Esophagus squamous epithelium (tissue), 4 donors: ENCODE data around the gene SNPH.

Source experiments
- POLR2A ChIP-seq, 4 donors: fragments of 450-650 bp; IDR thresholded peaks; one replicate each; pipeline ENCODE4 v1.6.1; 2017; ENCODE audit warnings: antibody characterized with exemption in 4 of 4, mild to moderate bottlenecking in 4 of 4, moderate library complexity in 3 of 4
- TF ChIP-seq, protein P1 (sequence below), 6 experiments: fragments of 450-650 bp in 4 of 6; fragments of 200-600 bp in 2 of 6; sonication (generic) in 2 of 6; IDR thresholded peaks; one replicate each; pipeline ENCODE4 v1.5.1; 2016 to 2019; ENCODE audit warnings: antibody characterized with exemption in 6 of 6, mild to moderate bottlenecking in 4 of 6, moderate library complexity in 4 of 6

DNA sequence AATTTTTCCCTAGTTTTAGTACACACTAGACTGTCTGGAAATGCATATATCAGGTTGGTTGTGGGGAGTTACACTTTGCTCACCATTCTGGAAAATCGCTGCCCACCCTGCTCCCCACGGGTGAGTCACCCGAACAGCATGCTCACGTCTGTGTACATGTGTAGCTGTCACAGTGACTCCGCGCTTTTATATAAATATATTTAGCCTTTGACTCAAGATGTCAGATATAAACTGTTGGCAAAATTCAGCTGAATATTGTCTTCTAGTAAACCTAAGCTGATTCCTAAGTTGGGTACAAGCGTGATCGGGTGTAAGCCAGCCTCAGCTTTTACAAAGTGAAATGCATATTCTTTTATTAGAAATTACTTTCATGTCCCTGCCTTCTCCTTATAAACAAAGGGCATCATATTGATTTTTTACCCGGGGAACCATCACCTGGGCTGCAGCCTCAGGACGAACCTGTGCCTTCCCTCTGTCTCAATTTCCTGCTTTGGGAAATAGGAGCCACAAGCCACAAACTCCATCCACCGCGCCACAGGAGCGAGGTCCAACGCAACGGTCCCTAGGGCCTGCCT is 58.6 kb downstream of the SNPH start:
- TF ChIP-seq, protein P1, sequence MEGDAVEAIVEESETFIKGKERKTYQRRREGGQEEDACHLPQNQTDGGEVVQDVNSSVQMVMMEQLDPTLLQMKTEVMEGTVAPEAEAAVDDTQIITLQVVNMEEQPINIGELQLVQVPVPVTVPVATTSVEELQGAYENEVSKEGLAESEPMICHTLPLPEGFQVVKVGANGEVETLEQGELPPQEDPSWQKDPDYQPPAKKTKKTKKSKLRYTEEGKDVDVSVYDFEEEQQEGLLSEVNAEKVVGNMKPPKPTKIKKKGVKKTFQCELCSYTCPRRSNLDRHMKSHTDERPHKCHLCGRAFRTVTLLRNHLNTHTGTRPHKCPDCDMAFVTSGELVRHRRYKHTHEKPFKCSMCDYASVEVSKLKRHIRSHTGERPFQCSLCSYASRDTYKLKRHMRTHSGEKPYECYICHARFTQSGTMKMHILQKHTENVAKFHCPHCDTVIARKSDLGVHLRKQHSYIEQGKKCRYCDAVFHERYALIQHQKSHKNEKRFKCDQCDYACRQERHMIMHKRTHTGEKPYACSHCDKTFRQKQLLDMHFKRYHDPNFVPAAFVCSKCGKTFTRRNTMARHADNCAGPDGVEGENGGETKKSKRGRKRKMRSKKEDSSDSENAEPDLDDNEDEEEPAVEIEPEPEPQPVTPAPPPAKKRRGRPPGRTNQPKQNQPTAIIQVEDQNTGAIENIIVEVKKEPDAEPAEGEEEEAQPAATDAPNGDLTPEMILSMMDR (IDR thresholded peaks at IDR 0.05) = no peak
- TF ChIP-seq POLR2A (IDR thresholded peaks at IDR 0.05) = no peak
